ENCODE data around the gene RMP24.

RMP24 gene

DNA sequence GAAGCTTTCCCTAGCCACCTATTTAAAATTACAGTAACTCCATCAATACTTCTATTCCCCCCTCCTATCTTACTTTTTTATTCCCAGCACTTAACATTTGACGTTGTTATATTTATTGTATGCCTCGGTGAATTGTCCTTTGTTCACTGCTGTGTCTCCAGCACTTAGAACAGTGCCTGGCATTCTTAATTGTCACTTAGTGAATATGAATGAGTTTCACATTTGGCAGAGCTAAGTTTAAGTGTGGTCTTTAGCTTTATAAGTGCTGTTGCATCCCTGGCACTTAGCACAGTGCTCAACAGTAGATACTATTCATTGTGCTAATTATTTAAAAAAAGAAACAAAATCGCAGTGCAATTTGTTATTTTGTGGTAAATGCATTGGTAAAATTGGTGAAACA, 1.7 kb downstream of the RMP24 start:
- ATAC-seq (no peak), DNase-seq (no peak)
- Histone ChIP-seq H3K36me3 (ENCODE audit: low read depth) (no peaks in the 10 kb centered on the region), H3K4me1 (ENCODE audit: low read depth) (peaks cover 23% of the 10 kb centered on the region), H3K4me3 (no peak overlapping the region), H3K9me3 (no peaks in the 10 kb centered on the region)
- TF ChIP-seq, protein P1, sequence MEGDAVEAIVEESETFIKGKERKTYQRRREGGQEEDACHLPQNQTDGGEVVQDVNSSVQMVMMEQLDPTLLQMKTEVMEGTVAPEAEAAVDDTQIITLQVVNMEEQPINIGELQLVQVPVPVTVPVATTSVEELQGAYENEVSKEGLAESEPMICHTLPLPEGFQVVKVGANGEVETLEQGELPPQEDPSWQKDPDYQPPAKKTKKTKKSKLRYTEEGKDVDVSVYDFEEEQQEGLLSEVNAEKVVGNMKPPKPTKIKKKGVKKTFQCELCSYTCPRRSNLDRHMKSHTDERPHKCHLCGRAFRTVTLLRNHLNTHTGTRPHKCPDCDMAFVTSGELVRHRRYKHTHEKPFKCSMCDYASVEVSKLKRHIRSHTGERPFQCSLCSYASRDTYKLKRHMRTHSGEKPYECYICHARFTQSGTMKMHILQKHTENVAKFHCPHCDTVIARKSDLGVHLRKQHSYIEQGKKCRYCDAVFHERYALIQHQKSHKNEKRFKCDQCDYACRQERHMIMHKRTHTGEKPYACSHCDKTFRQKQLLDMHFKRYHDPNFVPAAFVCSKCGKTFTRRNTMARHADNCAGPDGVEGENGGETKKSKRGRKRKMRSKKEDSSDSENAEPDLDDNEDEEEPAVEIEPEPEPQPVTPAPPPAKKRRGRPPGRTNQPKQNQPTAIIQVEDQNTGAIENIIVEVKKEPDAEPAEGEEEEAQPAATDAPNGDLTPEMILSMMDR (IDR thresholded peaks at IDR 0.05) = no peak
- intact Hi-C loops (cut with DNase I, micrococcal nuclease) = no loop called here

DNA sequence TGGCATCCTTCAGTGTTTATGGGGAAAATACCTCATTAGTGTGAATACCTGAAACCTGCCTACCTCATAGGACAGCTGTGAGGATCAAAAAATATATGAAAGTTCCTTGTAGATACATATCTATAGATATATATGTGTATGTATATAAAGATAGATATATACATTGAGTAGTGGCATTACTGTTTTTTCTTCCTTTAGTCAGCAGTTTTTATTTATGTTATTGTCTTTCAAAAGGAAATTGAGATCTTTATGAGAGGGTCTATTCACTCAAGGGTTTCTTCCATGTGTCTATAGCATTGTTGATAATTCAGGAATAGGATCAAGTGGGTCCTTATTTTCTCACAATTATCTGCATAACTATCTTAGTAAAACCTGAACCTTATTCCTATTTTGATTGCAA, 6.6 kb downstream of the RMP24 start:
- H3K4me1 ChIP-seq (ENCODE audit: low read depth) = peaks cover 4% of the 10 kb centered on the region
- DNase-seq (no peak), ATAC-seq (no peak)
- intact Hi-C loops (cut with DNase I, micrococcal nuclease) = no loop called here
- H3K9me3 ChIP-seq = no peaks in the 10 kb centered on the region
- H3K36me3 ChIP-seq (ENCODE audit: low read depth) = no peaks in the 10 kb centered on the region
- H3K4me3 ChIP-seq = no peak overlapping the region
- TF ChIP-seq, protein P1 (IDR thresholded peaks at IDR 0.05) = no peak

DNA sequence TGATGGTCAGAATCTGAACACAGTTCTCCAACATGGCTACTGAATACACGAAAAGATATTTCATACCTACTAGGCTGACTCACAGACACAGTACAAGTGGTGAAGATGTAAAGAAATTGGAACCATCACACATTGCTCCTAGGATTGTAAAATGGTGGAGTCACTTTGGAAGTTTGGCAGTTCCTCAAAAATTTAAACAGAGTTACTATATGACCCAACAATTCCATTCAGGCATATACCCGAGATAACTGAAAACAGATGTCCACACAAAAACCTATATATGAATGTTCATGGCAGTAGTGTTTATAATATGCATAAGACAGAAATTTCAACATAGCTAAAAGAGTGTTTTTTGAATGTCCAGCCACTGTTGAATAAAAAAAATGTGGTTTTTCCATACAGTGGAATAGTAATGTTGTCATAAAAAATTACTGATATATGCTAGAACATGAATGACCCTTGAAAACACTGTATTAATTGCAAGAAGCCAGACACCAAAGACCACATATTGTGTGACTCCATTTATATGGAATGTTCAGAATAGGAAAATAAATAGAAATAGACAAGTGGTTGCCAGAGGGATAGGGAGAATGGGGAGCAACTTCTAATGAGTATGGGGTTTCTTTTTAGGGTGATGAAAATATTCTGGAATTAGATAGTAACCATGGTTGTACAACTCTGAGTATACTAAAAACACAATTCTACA, 10.1 kb downstream of the RMP24 start:
- no peaks in the 10 kb centered on the region for H3K36me3 ChIP-seq (ENCODE audit: low read depth)
- TF ChIP-seq, protein P1 (IDR thresholded peaks at IDR 0.05) = no peak
- ATAC-seq (no peak), DNase-seq (no peak)
- no peaks in the 10 kb centered on the region for H3K4me1 ChIP-seq (ENCODE audit: low read depth)
- intact Hi-C loops (cut with DNase I, micrococcal nuclease) = no loop called here
- no peaks in the 10 kb centered on the region for H3K9me3 ChIP-seq
- no peak overlapping the region for H3K4me3 ChIP-seq

DNA sequence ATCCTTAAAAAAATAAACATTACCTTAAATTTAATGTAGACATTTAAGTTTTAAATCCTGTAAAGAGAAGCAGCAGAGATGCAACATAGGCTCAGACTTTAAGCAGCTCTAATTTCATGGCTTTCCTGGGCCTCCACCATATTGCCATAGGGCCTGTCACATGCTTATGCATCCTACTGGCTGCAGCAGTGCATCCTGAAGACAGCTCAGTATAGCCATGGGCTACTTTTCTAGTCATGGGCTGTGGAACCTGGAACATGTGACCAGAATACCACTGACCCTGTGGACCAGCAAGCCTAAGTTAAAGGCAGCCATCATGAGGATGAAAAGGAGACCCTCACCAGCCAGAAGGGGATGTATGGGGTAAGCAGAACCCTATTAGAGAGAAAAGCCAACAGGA, 10.7 kb downstream of the RMP24 start:
- no peaks in the 10 kb centered on the region for H3K36me3 ChIP-seq (ENCODE audit: low read depth)
- ATAC-seq (no peak), DNase-seq (no peak)
- H3K9me3 ChIP-seq = no peaks in the 10 kb centered on the region
- intact Hi-C loops (cut with DNase I, micrococcal nuclease) = no loop called here
- TF ChIP-seq, protein P1 (IDR thresholded peaks at IDR 0.05) = no peak
- no peaks in the 10 kb centered on the region for H3K4me1 ChIP-seq (ENCODE audit: low read depth)
- no peak overlapping the region for H3K4me3 ChIP-seq

DNA sequence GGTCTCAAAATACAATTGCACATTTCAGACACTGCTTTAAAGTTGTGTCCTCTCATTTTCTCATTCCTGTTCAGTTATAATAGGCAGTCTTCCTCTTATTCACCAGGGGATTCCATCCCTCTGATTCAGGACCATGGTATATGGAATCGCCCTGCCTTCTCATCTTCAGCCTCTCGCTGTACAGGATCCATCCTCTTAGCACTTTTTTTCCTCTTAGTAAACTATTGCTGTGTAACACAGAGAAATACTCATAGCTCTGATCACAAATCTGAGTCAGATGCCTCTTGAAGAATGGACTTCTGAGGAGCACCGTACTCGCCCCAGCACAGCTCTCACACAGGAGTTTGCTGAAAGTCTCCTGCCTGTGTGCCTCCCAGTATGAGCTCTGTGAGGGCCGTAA, 11.3 kb downstream of the RMP24 start:
- TF ChIP-seq, protein P1 (IDR thresholded peaks at IDR 0.05) = no peak
- Histone ChIP-seq H3K36me3 (ENCODE audit: low read depth) (no peaks in the 10 kb centered on the region), H3K4me1 (ENCODE audit: low read depth) (no peaks in the 10 kb centered on the region), H3K4me3 (no peak overlapping the region), H3K9me3 (no peaks in the 10 kb centered on the region)
- ATAC-seq (no peak), DNase-seq (no peak)
- intact Hi-C loops (cut with DNase I, micrococcal nuclease) = no loop called here

DNA sequence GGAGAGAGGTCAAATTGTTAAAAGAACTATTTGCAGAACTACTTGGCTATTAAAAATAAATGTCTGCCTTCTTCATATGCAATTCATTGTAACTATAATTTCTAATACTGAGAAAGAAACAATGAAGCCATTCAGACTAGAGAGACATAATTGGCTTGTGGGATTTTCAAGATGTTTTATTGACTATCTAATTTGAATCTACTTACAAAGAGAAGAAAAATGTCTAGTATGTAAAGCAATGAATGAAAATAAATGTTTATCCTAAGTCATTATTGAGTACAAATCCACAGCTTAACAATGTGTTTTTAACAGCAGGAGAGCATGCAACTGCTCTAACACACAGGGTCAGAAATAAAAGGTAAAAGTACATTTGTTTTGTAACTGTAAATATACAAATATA, 19.2 kb downstream of the RMP24 start:
- Histone ChIP-seq H3K4me1 (ENCODE audit: low read depth) (no peaks in the 10 kb centered on the region), H3K4me3 (no peak overlapping the region), H3K9me3 (no peaks in the 10 kb centered on the region), H3K36me3 (ENCODE audit: low read depth) (no peaks in the 10 kb centered on the region)
- ATAC-seq (no peak), DNase-seq (no peak)
- intact Hi-C loops (cut with DNase I, micrococcal nuclease) = no loop called here
- TF ChIP-seq, protein P1 (IDR thresholded peaks at IDR 0.05) = no peak
